HG03571 (cell line): ENCODE results near the gene YIF1A.
"Not testable (repeated sequence)": the region's sequence is repeated elsewhere in the genome, so short reads cannot be mapped to it uniquely, and the experiment has no call there.

ENCODE experiments used
- ATAC-seq: cut with Tn5 transposase; IDR thresholded peaks from one replicate; pipeline ENCODE4 v1.9.1; 2021; ENCODE audit not compliant: unreplicated experiment

YIF1A gene

GRCh38 chr11:66326261-66327111 lies 37.5 kb upstream of the YIF1A start:
- no peak for ATAC-seq

GRCh38 chr11:66325263-66325671 lies 36.3 kb upstream of the YIF1A start:
- ATAC-seq = no peak

GRCh38 chr11:66324664-66325063 lies 35.7 kb upstream of the YIF1A start:
- no peak for ATAC-seq

- ATAC-seq = no peak
These were observed 34.7 kb upstream of the YIF1A start for GRCh38 chr11:66323684-66324083.

- no peak for ATAC-seq
These were observed 33.9 kb upstream of the YIF1A start for GRCh38 chr11:66322732-66323427.

- ATAC-seq = no peak
These were observed 32.7 kb upstream of the YIF1A start for GRCh38 chr11:66321606-66322005.

- ATAC-seq = not testable (repeated sequence)
These were observed 31.8 kb upstream of the YIF1A start for GRCh38 chr11:66320748-66321147.

GRCh38 chr11:66320289-66320688 lies 31.3 kb upstream of the YIF1A start:
- ATAC-seq = not testable (repeated sequence)

GRCh38 chr11:66318600-66318970 lies 29.6 kb upstream of the YIF1A start:
- no peak for ATAC-seq

- ATAC-seq = no peak
These were observed 29.0 kb upstream of the YIF1A start for GRCh38 chr11:66317723-66318599.

- no peak for ATAC-seq
These were observed 28.4 kb upstream of the YIF1A start for GRCh38 chr11:66317322-66317722.

GRCh38 chr11:66316849-66317251 lies 27.9 kb upstream of the YIF1A start, which contains the start of gene CD248:
TSS of gene CD248 (minus strand) at chr11:66317044. CDS start at chr11:66317027, 17 bp downstream.
- ATAC-seq = no peak

GRCh38 chr11:66315921-66316811 lies 27.2 kb upstream of the YIF1A start:
- ATAC-seq = no peak

- no peak for ATAC-seq
These were observed 26.5 kb upstream of the YIF1A start for GRCh38 chr11:66315498-66315885.

GRCh38 chr11:66314561-66315497 lies 25.9 kb upstream of the YIF1A start:
- no peak for ATAC-seq

- ATAC-seq = no peak
These were observed 25.2 kb upstream of the YIF1A start for GRCh38 chr11:66314186-66314501.

GRCh38 chr11:66313321-66314185 lies 24.6 kb upstream of the YIF1A start:
- ATAC-seq = no peak

GRCh38 chr11:66312549-66313320 lies 23.8 kb upstream of the YIF1A start:
- ATAC-seq = peak; percentile 43
